Esophagus squamous epithelium (tissue), 5 donors: ENCODE measurements around the gene ARHGAP28. TPM values are rescaled to one million over a fixed set of nuclear protein-coding genes. Genes with fewer than 3 reads are reported as not detected.

Experiments used
- DNase-seq: peaks from one replicate; lab custom pipeline; 2025; lab: John Stamatoyannopoulos, UW
- H3K27ac ChIP-seq, 4 donors: fragments of 200-600 bp; sonication (generic); one replicate each; pipeline ENCODE4 v1.5.1; 2016 to 2019; ENCODE audit warnings: mild to moderate bottlenecking in 1 of 4
- H3K27me3 ChIP-seq, 4 donors: fragments of 200-600 bp; sonication (generic); 1 replicate in 3 of 4; 2 replicates in 1 of 4; pipeline versions ENCODE4 v1.5.1 to v1.6.0; 2017 to 2021; ENCODE audit warnings: antibody characterized with exemption in 1 of 4
- H3K36me3 ChIP-seq, 3 donors: fragments of 200-600 bp; sonication (generic); one replicate each; pipeline ENCODE4 v1.5.1; 2016 to 2019
- H3K4me1 ChIP-seq, 3 donors: fragments of 200-600 bp; sonication (generic); one replicate each; pipeline ENCODE4 v1.5.1; 2017 to 2019
- H3K4me3 ChIP-seq, 4 donors: fragments of 200-600 bp; sonication (generic); 1 replicate in 3 of 4; 2 replicates in 1 of 4; pipeline ENCODE4 v1.5.1; 2016 to 2019; ENCODE audit warnings: mild to moderate bottlenecking in 2 of 4, moderate library complexity in 1 of 4
- H3K9me3 ChIP-seq, 3 donors: fragments of 200-600 bp; sonication (generic); one replicate each; pipeline ENCODE4 v1.5.1; 2016 to 2019
- POLR2A ChIP-seq, 4 donors: fragments of 450-650 bp; IDR thresholded peaks; one replicate each; pipeline ENCODE4 v1.6.1; 2017; ENCODE audit warnings: antibody characterized with exemption in 4 of 4, mild to moderate bottlenecking in 4 of 4, moderate library complexity in 3 of 4
- WGBS, 2 donors: methylation state at CpG; one replicate each; pipeline ENCODE4 v1.1.5; 2018; 5-methylcytosine and 5-hydroxymethylcytosine counted together
- intact Hi-C: fragments of 100-400 bp; cut with DNase I; formaldehyde crosslinking; loops from one replicate; pipeline ENCODE4 v1.15.0; 2022
- total RNA-seq, 4 donors: library from RNA; depleted of rRNA; stranded (reverse); fragments of >200 nt; gene quantifications; one replicate each; pipeline ENCODE4 v1.1.0, GENCODE V29; 2016
- TF ChIP-seq, protein P1 (sequence below), 6 experiments: fragments of 450-650 bp in 4 of 6; fragments of 200-600 bp in 2 of 6; sonication (generic) in 2 of 6; IDR thresholded peaks; one replicate each; pipeline ENCODE4 v1.5.1; 2016 to 2019; ENCODE audit warnings: antibody characterized with exemption in 6 of 6, mild to moderate bottlenecking in 4 of 6, moderate library complexity in 4 of 6
- donor health status: DM: yes; HTN: yes; CAD: no.

The ARHGAP28 gene
- total RNA-seq, 4 donors from 2014 or later: 1.2 to 4.8 (median 3.4) TPM

DNA sequence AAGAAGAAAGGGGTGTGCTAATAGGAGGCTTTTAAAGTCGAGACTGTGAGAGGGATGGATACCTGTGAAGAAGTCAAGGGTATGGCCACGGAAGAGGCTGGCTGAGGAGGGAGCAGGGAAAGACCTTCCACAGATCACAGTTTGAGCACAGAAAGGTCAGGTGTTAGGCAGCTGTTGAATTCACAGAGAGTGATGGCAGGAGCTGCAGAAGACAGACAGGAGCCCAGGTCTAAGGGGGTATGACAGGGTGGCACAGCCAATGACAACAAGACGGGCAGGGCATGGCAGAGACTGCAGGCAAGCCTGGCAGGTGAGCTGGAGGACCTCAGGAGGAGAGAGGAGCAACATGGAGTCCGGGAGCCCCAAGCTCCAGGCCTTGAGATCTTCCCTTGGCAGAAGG is 225.0 kb downstream of the ARHGAP28 start:
- Histone ChIP-seq H3K9me3 (no peaks in the 10 kb centered on the region), H3K4me1 (no peaks in the 10 kb centered on the region), H3K27ac (no peak overlapping the region), H3K27me3 (no peaks in the 10 kb centered on the region), H3K36me3 (no peaks in the 10 kb centered on the region), H3K4me3 (no peak overlapping the region)
- intact Hi-C loops: no loop called here
- 78 to 85% methylated on average over 4 of the region's 4 CpGs for WGBS, 2 donors
- TF ChIP-seq POLR2A (IDR thresholded peaks at IDR 0.05): no peak
- TF ChIP-seq, protein P1, sequence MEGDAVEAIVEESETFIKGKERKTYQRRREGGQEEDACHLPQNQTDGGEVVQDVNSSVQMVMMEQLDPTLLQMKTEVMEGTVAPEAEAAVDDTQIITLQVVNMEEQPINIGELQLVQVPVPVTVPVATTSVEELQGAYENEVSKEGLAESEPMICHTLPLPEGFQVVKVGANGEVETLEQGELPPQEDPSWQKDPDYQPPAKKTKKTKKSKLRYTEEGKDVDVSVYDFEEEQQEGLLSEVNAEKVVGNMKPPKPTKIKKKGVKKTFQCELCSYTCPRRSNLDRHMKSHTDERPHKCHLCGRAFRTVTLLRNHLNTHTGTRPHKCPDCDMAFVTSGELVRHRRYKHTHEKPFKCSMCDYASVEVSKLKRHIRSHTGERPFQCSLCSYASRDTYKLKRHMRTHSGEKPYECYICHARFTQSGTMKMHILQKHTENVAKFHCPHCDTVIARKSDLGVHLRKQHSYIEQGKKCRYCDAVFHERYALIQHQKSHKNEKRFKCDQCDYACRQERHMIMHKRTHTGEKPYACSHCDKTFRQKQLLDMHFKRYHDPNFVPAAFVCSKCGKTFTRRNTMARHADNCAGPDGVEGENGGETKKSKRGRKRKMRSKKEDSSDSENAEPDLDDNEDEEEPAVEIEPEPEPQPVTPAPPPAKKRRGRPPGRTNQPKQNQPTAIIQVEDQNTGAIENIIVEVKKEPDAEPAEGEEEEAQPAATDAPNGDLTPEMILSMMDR (IDR thresholded peaks at IDR 0.05): no peak
- no peak for DNase-seq

GRCh38 chr18:6955304-6955703 is 225.8 kb downstream of the ARHGAP28 start:
- Histone ChIP-seq H3K27me3 (no peaks in the 10 kb centered on the region), H3K9me3 (no peaks in the 10 kb centered on the region), H3K36me3 (no peaks in the 10 kb centered on the region), H3K4me3 (no peak overlapping the region), H3K4me1 (no peaks in the 10 kb centered on the region), H3K27ac (no peak overlapping the region)
- no peak for DNase-seq
- intact Hi-C loops: no loop called here
- 90 to 96% methylated on average over 10 to 16 of the region's 18 CpGs for WGBS, 2 donors
- TF ChIP-seq POLR2A (IDR thresholded peaks at IDR 0.05): no peak
- TF ChIP-seq, protein P1 (IDR thresholded peaks at IDR 0.05): no peak

DNA sequence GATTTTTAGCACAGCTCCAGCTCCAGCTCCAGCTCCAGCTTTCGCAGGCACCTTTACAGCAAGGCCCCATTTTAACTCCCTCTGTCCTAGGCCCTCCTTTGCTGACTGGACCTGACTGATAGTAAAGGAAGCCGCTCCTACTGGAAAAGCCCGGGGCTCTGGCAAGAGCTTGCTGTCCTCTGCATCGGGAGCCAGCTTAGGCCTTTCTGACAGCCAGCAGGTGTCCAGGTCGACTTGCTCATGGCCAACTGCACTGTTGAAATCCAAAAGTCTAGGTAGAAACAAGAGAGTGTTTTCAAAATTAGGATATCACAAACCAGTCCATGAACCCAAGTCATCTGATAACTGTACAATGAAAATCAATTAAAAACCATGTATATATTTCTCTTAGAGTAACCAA is 227.0 kb downstream of the ARHGAP28 start:
- no peaks in the 10 kb centered on the region for H3K27me3 ChIP-seq
- H3K27ac ChIP-seq: no peak overlapping the region
- H3K36me3 ChIP-seq: no peaks in the 10 kb centered on the region
- no peak overlapping the region for H3K4me3 ChIP-seq
- DNase-seq: no peak
- 70 to 87% methylated on average over 2 to 3 of the region's 5 CpGs for WGBS, 2 donors
- TF ChIP-seq POLR2A (IDR thresholded peaks at IDR 0.05): no peak
- TF ChIP-seq, protein P1 (IDR thresholded peaks at IDR 0.05): no peak
- no peaks in the 10 kb centered on the region for H3K4me1 ChIP-seq
- intact Hi-C loops: no loop called here
- no peaks in the 10 kb centered on the region for H3K9me3 ChIP-seq

DNA sequence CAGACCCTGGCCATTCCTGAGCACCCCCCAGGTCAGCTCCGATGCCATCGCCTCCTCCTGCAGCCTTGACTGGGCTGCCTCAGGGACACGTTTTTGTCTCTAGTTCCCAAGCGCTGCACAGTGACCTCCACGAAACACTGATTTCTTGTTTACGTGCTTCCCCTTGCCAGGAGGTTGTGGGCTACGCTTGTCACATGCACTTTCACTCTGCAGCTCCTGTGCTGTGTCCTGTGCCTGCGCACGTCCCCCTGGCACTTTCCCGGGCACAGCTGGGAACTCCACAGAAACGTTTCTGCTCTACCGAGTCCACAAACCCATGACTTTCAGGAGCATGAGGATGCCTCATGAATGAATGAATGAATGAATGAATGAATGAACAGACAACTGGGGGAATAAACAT is 227.5 kb downstream of the ARHGAP28 start:
- no peaks in the 10 kb centered on the region for H3K36me3 ChIP-seq
- H3K27me3 ChIP-seq: no peaks in the 10 kb centered on the region
- WGBS, 2 donors: 83 to 89% methylated on average over 7 to 9 of the region's 12 CpGs
- intact Hi-C loops: no loop called here
- TF ChIP-seq POLR2A (IDR thresholded peaks at IDR 0.05): no peak
- TF ChIP-seq, protein P1 (IDR thresholded peaks at IDR 0.05): no peak
- DNase-seq: no peak
- no peaks in the 10 kb centered on the region for H3K4me1 ChIP-seq
- H3K27ac ChIP-seq: no peak overlapping the region
- no peaks in the 10 kb centered on the region for H3K9me3 ChIP-seq
- no peak overlapping the region for H3K4me3 ChIP-seq

GRCh38 chr18:6959110-6959509 is 229.6 kb downstream of the ARHGAP28 start:
- no peak for DNase-seq
- Histone ChIP-seq H3K27me3 (no peaks in the 10 kb centered on the region), H3K4me3 (no peak overlapping the region), H3K36me3 (no peaks in the 10 kb centered on the region), H3K27ac (no peak overlapping the region), H3K9me3 (no peaks in the 10 kb centered on the region), H3K4me1 (no peaks in the 10 kb centered on the region)
- TF ChIP-seq, protein P1 (IDR thresholded peaks at IDR 0.05): no peak
- TF ChIP-seq POLR2A (IDR thresholded peaks at IDR 0.05): no peak
- WGBS, 2 donors: 84 to 88% methylated on average over 8 to 10 of the region's 12 CpGs
- intact Hi-C loops: no loop called here
